Upper lobe of left lung (tissue), 6 donors: ENCODE measurements around the gene TLE1. TPM values are rescaled to one million over a fixed set of nuclear protein-coding genes. Genes with fewer than 3 reads are reported as not detected.

Experiments used
- ATAC-seq, 2 donors: fragments of 200-7000 bp; cut with Tn5 transposase; one replicate each; pipeline ENCODE4 v1.9.1; 2022; ENCODE audit warnings: mild to moderate bottlenecking in 2 of 2, moderate library complexity in 2 of 2; ENCODE audit not compliant: low FRiP score in 2 of 2
- DNase-seq, 2 donors: peaks; one replicate each; pipeline ENCODE4 v3.0.0-alpha.2; 2019 to 2020
- H3K27ac ChIP-seq, 4 donors: fragments of 200-600 bp; sonication (generic); one replicate each; pipeline ENCODE4 v1.5.1; 2016 to 2019
- H3K27me3 ChIP-seq, 4 donors: fragments of 200-600 bp; sonication (generic); one replicate each; pipeline ENCODE4 v1.5.1; 2017 to 2019
- H3K36me3 ChIP-seq, 4 donors: fragments of 200-600 bp; sonication (generic); one replicate each; pipeline ENCODE4 v1.5.1; 2016 to 2019
- H3K4me1 ChIP-seq, 4 donors: fragments of 200-600 bp; sonication (generic); one replicate each; pipeline ENCODE4 v1.5.1; 2018 to 2019
- H3K4me3 ChIP-seq, 4 donors: fragments of 200-600 bp; sonication (generic); one replicate each; pipeline ENCODE4 v1.5.1; 2017 to 2019; ENCODE audit warnings: mild to moderate bottlenecking in 2 of 4, moderate library complexity in 1 of 4
- H3K9me3 ChIP-seq, 4 donors: fragments of 200-600 bp; sonication (generic); one replicate each; pipeline ENCODE4 v1.5.1; 2018 to 2019
- EP300 ChIP-seq, 4 donors: sonication (generic); formaldehyde crosslinking; IDR thresholded peaks; one replicate each; pipeline ENCODE4 v1.5.1; 2017; ENCODE audit warnings: antibody characterized with exemption in 4 of 4, control low read depth in 2 of 4
- POLR2A ChIP-seq, 4 donors: fragments of 450-650 bp; IDR thresholded peaks; one replicate each; pipeline ENCODE4 v1.5.1; 2016 to 2017; ENCODE audit warnings: antibody characterized with exemption in 4 of 4, mild to moderate bottlenecking in 2 of 4
- POLR2AphosphoS5 ChIP-seq, 2 donors: sonication (generic); formaldehyde crosslinking; IDR thresholded peaks; one replicate each; pipeline ENCODE4 v1.5.1; 2017; ENCODE audit warnings: antibody characterized with exemption in 2 of 2
- WGBS, 2 donors: methylation state at CpG; one replicate each; pipeline ENCODE4 v1.1.5; 2017 to 2018; 5-methylcytosine and 5-hydroxymethylcytosine counted together
- total RNA-seq, 6 donors: library from RNA; depleted of rRNA in 4 of 6; stranded (reverse); fragments of >200 nt in 4 of 6; gene quantifications; one replicate each; pipeline versions ENCODE4 v1.1.0 to v1.2.1, GENCODE V29; 2016 to 2021
- TF ChIP-seq, protein P1 (sequence below), 6 experiments: fragments of 450-650 bp in 4 of 6; fragments of 200-600 bp in 2 of 6; sonication (generic) in 2 of 6; IDR thresholded peaks; one replicate each; pipeline ENCODE4 v1.5.1; 2016 to 2019; ENCODE audit warnings: antibody characterized with exemption in 6 of 6
- donor health status: DM: no; HTN: no; CAD: no; lungs with moderate emphysema.
- donor health status: DM: no; HTN: yes; CAD: no; lungs with severe emphysema.

TLE1 gene
- total RNA-seq, 6 donors from 2014 or later = 17.3 to 55.5 (median 27.6) TPM

DNA sequence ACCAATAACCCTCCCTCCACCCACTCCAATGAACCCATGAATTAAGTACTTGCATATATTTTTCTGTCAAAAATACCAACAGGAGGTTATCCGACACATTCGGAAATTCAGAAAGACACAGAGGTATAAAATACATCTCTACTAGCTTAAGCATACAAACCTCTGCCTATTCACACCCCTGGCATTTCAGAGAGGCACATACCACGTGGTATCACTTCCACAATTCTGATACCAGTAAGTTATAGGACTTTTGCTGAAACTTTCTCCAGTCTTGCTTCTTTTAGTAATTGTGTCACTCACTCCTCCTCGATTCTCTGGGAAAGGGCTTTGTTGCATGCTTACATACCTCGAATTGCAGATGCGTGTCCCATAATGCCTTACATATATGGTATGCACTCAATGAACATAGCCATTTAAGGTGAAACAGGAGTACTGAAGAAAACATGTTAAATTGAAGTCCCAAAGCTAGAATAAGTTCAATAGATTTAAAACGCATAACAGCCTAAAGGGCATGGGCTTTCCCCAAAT lies 58.1 kb downstream of the TLE1 start:
- no peak overlapping the region for H3K27ac ChIP-seq
- no peaks in the 10 kb centered on the region for H3K9me3 ChIP-seq
- H3K27me3 ChIP-seq = no peaks in the 10 kb centered on the region
- H3K4me1 ChIP-seq = no peaks in the 10 kb centered on the region
- DNase-seq = no peak
- 88 to 94% methylated on average over 7 of the region's 7 CpGs for WGBS, 2 donors
- TF ChIP-seq, protein P1, sequence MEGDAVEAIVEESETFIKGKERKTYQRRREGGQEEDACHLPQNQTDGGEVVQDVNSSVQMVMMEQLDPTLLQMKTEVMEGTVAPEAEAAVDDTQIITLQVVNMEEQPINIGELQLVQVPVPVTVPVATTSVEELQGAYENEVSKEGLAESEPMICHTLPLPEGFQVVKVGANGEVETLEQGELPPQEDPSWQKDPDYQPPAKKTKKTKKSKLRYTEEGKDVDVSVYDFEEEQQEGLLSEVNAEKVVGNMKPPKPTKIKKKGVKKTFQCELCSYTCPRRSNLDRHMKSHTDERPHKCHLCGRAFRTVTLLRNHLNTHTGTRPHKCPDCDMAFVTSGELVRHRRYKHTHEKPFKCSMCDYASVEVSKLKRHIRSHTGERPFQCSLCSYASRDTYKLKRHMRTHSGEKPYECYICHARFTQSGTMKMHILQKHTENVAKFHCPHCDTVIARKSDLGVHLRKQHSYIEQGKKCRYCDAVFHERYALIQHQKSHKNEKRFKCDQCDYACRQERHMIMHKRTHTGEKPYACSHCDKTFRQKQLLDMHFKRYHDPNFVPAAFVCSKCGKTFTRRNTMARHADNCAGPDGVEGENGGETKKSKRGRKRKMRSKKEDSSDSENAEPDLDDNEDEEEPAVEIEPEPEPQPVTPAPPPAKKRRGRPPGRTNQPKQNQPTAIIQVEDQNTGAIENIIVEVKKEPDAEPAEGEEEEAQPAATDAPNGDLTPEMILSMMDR (IDR thresholded peaks at IDR 0.05) = no peak
- TF ChIP-seq EP300 (IDR thresholded peaks at IDR 0.05) = no peak
- no peak for TF ChIP-seq POLR2A (IDR thresholded peaks at IDR 0.05)
- no peak for TF ChIP-seq POLR2AphosphoS5 (IDR thresholded peaks at IDR 0.05)
- ATAC-seq = no peak
- H3K4me3 ChIP-seq = no peak overlapping the region
- peaks cover 0 to 5% (median 0%) of the 10 kb centered on the region in 4 donors for H3K36me3 ChIP-seq

GRCh38 chr9:81629440-81629839 lies 59.9 kb downstream of the TLE1 start:
- peaks cover 0 to 5% (median 0%) of the 10 kb centered on the region in 4 donors for H3K36me3 ChIP-seq
- H3K27me3 ChIP-seq = no peaks in the 10 kb centered on the region
- no peaks in the 10 kb centered on the region for H3K4me1 ChIP-seq
- no peaks in the 10 kb centered on the region for H3K9me3 ChIP-seq
- no peak overlapping the region for H3K27ac ChIP-seq
- TF ChIP-seq EP300 (IDR thresholded peaks at IDR 0.05) (no peak), POLR2A (IDR thresholded peaks at IDR 0.05) (no peak), POLR2AphosphoS5 (IDR thresholded peaks at IDR 0.05) (no peak)
- TF ChIP-seq, protein P1 (IDR thresholded peaks at IDR 0.05) = no peak
- ATAC-seq (no peak), DNase-seq (no peak)
- WGBS, 2 donors = 81 to 82% methylated on average over 2 of the region's 2 CpGs
- H3K4me3 ChIP-seq = no peak overlapping the region

GRCh38 chr9:81628897-81629296 lies 60.5 kb downstream of the TLE1 start:
- Histone ChIP-seq H3K9me3 (no peaks in the 10 kb centered on the region), H3K27ac (no peak overlapping the region), H3K4me1 (no peaks in the 10 kb centered on the region), H3K4me3 (no peak overlapping the region), H3K27me3 (no peaks in the 10 kb centered on the region), H3K36me3 (peaks cover 0 to 5% (median 0%) of the 10 kb centered on the region in 4 donors)
- ATAC-seq (no peak), DNase-seq (no peak)
- TF ChIP-seq POLR2AphosphoS5 (IDR thresholded peaks at IDR 0.05) (no peak), EP300 (IDR thresholded peaks at IDR 0.05) (no peak), POLR2A (IDR thresholded peaks at IDR 0.05) (no peak)
- TF ChIP-seq, protein P1 (IDR thresholded peaks at IDR 0.05) = no peak
- 92 to 97% methylated on average over 5 of the region's 5 CpGs for WGBS, 2 donors

DNA sequence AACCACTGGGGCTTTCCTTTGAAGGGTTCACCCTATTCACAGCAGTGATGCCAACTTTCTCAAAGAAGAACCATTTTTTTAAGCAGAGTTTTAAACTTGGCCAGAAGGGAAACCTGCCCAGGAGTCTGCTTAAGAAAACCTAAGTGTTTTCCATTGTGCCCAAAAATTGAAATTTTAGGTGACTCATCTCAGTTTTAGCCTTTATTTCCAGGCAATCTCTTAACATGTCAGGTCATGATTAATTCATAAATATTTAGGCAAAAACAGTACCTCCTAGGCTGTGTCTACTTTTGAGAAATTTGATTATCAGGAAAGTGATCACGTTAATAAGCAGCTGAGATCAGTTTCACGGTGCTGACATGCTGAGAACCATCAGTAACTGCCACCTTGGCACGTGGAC lies 61.9 kb downstream of the TLE1 start:
- Histone ChIP-seq H3K27ac (no peak overlapping the region), H3K9me3 (no peaks in the 10 kb centered on the region), H3K36me3 (peaks cover 0 to 5% (median 0%) of the 10 kb centered on the region in 4 donors), H3K27me3 (no peaks in the 10 kb centered on the region), H3K4me3 (no peak overlapping the region), H3K4me1 (no peaks in the 10 kb centered on the region)
- WGBS, 2 donors = 91 to 95% methylated on average over 3 of the region's 3 CpGs
- no peak for ATAC-seq
- no peak for TF ChIP-seq POLR2A (IDR thresholded peaks at IDR 0.05)
- TF ChIP-seq, protein P1 (IDR thresholded peaks at IDR 0.05) = no peak
- TF ChIP-seq POLR2AphosphoS5 (IDR thresholded peaks at IDR 0.05) = no peak
- DNase-seq = no peak

- Histone ChIP-seq H3K9me3 (no peaks in the 10 kb centered on the region), H3K4me1 (no peaks in the 10 kb centered on the region), H3K36me3 (no peaks in the 10 kb centered on the region), H3K4me3 (no peak overlapping the region), H3K27me3 (no peaks in the 10 kb centered on the region), H3K27ac (no peak overlapping the region)
- TF ChIP-seq POLR2AphosphoS5 (IDR thresholded peaks at IDR 0.05) (no peak), POLR2A (IDR thresholded peaks at IDR 0.05) (no peak), EP300 (IDR thresholded peaks at IDR 0.05) (no peak)
- TF ChIP-seq, protein P1 (IDR thresholded peaks at IDR 0.05) = no peak
- DNase-seq = no peak
- ATAC-seq = no peak
- 79 to 87% methylated on average over 4 of the region's 4 CpGs for WGBS, 2 donors
Observed at GRCh38 chr9:81626511-81626910, 62.8 kb downstream of the TLE1 start.
